GM19351 (cell line): ENCODE measurements around the gene DHFR.

Experiments
- ATAC-seq: cut with Tn5 transposase; IDR thresholded peaks from one replicate; pipeline ENCODE4 v1.9.1; 2021; ENCODE audit warnings: mild to moderate bottlenecking, moderate library complexity; ENCODE audit not compliant: unreplicated experiment

Gene DHFR

DNA sequence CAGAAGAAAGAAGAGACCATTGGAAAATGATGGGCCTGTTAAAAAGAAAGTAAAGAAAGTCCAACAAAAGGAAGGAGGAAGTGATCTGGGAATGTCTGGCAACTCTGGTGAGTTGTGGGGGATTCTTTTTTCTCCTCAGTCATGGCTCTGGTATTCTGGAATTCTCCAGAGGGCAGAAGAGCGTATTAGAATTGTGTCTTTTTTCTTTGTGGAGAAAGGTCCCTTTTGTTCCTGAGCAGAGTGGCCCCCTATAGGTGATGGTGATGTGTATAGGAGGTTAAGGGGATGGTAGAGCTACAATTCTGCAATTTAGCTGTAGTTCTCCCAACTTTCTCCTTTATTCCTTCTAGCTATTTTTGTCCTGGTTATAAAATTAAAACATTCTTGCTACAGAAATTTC lies 1.6 kb upstream of the DHFR start:
- no peak for ATAC-seq

DNA sequence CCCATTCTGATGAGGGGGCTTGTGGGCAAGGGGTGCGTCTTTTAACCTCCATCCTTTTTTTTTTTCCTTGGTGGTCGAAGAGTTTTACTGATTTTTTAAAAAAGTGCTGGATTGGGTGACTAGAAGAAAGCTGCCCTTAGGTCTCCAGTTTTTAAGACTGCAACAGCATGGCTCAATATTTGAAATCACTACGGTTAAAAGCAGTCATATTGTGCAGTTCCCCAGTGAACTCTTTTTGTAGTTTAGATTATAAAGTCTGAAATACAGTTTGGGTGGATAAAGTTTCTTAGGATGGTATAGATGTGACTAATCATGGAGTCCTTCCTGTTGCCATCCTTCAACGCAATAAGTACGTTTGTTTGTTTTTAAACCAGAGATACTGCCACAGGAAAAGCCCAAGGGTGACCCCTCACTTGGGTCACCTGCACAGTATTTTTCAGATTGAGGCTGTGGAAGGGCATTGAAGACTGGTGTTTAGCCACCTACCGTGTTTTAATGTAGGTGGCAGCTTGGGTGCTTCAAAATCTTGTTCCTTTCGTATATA lies 520 bp upstream of the DHFR start:
- no peak for ATAC-seq

GRCh38 chr5:80654054-80654390 lies 761 bp downstream of the DHFR start:
- no peak for ATAC-seq

GRCh38 chr5:80653502-80653901 lies 1.3 kb downstream of the DHFR start:
- ATAC-seq = no peak

- ATAC-seq = no peak
These were observed 7.9 kb downstream of the DHFR start for GRCh38 chr5:80646926-80647325.

DNA sequence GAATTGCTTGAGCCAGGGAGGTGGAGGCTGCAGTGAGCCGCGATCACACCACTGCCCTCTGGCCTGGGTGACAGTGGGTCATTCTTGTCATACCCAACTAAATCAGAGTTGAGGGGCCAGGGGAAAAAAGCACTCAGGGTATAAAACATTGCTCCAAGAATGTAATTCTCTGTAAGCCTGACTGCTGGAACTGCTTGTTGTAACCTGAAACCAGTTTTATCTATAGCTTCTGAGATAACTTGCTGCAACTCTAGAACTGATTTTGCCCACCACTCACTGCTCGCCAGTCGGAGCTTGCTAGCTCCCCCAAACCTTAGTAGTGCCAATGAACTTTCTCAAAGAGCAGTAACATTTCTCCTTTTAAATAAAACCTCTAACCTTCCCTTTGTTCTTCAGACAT lies 9.9 kb downstream of the DHFR start:
- no peak for ATAC-seq

DNA sequence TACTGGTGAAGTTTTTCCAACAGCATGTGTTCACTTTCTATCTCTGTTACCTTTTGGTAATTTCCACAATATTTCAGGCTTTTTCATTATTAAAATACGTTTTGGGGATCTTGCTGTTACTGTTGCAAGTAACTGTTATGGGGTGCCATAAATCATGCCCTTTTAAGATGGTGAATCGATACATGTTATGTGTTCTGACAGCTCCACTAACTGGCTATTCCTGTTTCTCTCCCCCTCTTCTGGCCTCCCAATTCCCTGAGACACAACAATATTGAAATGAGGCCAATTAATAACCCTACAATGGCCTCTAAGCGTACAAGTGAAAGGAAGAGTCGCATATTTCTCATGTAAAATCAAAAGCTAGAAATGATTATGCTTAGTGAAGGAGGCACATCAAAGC lies 13.4 kb downstream of the DHFR start:
- ATAC-seq = no peak

GRCh38 chr5:80634193-80634592 lies 20.6 kb downstream of the DHFR start:
- no peak for ATAC-seq

- ATAC-seq = no peak
These were observed 22.1 kb downstream of the DHFR start for GRCh38 chr5:80632700-80633099.

GRCh38 chr5:80631278-80632259 lies 23.2 kb downstream of the DHFR start:
- ATAC-seq = no peak

- ATAC-seq = no peak
These were observed 25.5 kb downstream of the DHFR start for GRCh38 chr5:80629281-80629680.

GRCh38 chr5:80625230-80625629 lies 29.6 kb downstream of the DHFR start:
- ATAC-seq = no peak

DNA sequence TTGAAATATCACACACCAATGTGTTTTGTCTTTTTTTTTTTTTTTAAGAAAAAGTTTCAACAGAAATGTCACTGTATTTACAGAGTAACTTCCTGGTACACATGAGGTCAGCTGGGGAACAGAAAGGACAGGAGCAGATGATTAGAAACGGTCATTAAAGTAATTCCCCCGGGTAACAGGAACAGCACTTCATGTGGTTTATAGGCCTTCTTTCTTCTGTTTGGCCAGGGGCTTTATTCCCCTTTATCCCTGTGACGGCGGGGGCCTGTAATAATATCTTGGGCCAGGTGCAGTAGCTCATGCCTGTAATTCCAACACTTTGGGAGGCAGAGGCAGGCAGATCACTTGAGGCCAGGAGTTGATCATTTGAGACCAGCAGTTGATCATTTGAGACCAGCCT lies 30.8 kb downstream of the DHFR start:
- ATAC-seq = no peak

GRCh38 chr5:80622756-80623155 lies 32.0 kb downstream of the DHFR start:
- no peak for ATAC-seq

- no peak for ATAC-seq
These were observed 34.6 kb downstream of the DHFR start for GRCh38 chr5:80620211-80620610.

DNA sequence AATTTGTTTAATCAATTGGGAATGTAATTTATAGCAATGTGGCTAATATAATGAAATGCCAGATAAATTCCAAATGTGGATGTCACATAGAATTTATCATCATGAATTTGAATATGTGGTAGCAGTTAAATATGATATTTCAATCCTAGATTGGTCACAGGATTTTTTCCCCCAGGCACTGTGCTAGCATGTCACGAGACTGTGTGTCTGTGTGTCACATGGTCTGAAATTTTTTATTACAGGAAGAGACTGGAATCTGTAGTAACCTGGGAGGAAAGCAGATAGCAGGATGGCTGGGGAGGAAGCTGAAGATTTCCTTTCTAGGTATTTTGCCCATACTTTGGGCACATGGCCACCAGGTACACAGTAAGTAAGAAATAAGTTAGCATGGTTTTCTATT lies 35.7 kb downstream of the DHFR start:
- no peak for ATAC-seq

- ATAC-seq = no peak
These were observed 36.3 kb downstream of the DHFR start for GRCh38 chr5:80618438-80618837.

- ATAC-seq = no peak
These were observed 39.4 kb downstream of the DHFR start for GRCh38 chr5:80615266-80615914.

DNA sequence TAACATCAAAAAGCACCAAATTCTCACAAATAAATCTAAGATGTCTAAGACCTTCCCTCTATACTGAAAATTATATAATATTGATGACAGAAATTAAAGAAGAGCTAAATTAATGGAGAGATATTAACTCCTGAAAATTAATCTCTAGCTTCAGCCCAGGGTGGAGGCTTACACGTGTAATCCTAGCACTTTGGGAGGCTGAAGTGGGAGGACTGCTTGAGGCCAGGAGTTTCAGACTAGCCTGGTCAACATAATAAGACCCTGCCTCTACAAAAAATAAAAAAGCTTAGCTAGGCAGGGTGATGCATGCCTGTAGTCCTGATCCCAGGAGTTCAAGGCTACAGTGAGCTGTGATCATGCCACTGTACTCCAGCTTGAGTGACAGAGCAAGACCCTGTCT lies 45.1 kb downstream of the DHFR start:
- ATAC-seq = no peak

DNA sequence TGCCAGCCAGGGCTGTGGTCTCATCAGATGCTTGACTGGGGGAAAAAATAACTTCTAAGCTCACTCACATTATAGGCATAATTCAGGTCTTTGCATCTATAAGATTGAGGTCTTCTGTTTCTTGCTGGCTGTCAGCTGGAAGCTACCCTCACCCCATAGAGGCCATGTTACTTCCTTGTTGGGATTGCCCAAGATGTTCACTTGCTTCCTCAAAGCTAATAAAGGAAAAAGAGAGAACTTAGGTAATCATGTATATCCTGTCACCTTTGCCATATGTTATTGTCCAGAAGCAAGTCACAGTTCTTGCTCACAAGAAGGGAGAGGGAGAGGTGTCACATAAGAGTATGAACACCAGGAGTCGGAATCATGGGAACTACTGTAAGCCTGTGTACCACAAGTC lies 46.1 kb downstream of the DHFR start:
- ATAC-seq = no peak

GRCh38 chr5:80607832-80608231 lies 47.0 kb downstream of the DHFR start:
- peak; percentile 81 for ATAC-seq

DNA sequence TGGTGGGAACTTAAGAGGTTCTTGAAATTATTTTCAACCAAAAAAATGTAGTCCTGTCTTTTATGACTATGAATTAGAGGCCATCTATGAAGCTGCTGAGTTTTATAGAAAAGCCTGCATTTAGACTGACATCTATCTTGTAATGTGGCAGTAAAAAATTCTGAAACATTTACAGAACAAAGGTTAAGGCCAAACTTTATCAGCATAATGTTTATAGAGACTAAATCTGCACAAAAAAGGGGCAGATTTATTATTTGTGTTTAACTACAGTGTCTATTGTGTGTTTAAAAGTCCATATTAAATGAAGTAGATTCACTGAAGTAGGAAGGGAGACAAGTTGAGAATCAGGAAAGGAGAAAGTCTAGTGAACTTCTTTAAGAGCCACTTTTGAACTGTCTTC lies 47.4 kb downstream of the DHFR start:
- ATAC-seq = no peak
